ENCODE results near the gene GAD1.

GRCh38 chr2:170881840-170882239 lies 65.2 kb downstream of the GAD1 start:
- TF ChIP-seq CTCF (IDR thresholded peaks at IDR 0.05; ENCODE audit: low read depth, low read length) (no peak), EZH2phosphoT487 (IDR thresholded peaks at IDR 0.05; ENCODE audit: low read depth) (no peak)

Data from OCI-LY3 (cell line).